Chondrocyte (in vitro differentiated cells): ENCODE results near the gene ERO1A. TPM values are rescaled to one million over a fixed set of nuclear protein-coding genes. Genes with fewer than 3 reads are reported as not detected.

Experiments
- DNase-seq: peaks from one replicate; pipeline ENCODE4 v3.0.0; 2021; ENCODE audit warnings: mixed read lengths, low spot score
- H3K27ac Mint-ChIP-seq: one replicate; pipeline ENCODE4 v1.8.0; 2021; ENCODE audit warnings: mild to moderate bottlenecking, moderate library complexity, mixed read lengths; ENCODE audit not compliant: unreplicated experiment
- H3K27me3 Mint-ChIP-seq: 2 replicates; pipeline ENCODE4 v1.8.0; 2021; ENCODE audit warnings: low read depth, mixed read lengths
- H3K36me3 Mint-ChIP-seq: 2 replicates; pipeline ENCODE4 v1.8.0; 2021; ENCODE audit warnings: low read depth, mixed read lengths
- H3K4me1 Mint-ChIP-seq: 2 replicates; pipeline ENCODE4 v1.8.0; 2021; ENCODE audit warnings: low read depth, mild to moderate bottlenecking, mixed read lengths
- H3K4me3 Mint-ChIP-seq: one replicate; pipeline ENCODE4 v1.8.0; 2021; ENCODE audit warnings: mild to moderate bottlenecking, moderate library complexity, mixed read lengths; ENCODE audit not compliant: unreplicated experiment
- H3K9me3 Mint-ChIP-seq: 2 replicates; pipeline ENCODE4 v1.8.0; 2021; ENCODE audit warnings: low read depth, mixed read lengths
- total RNA-seq: library from RNA; stranded (reverse); gene quantifications from 3 replicates; pipeline ENCODE4 v1.2.1, GENCODE V29; 2021
- TF ChIP-seq, protein P1 (sequence below): fragments of 200-600 bp; sonication (generic); IDR thresholded peaks from 2 replicates; pipeline ENCODE4 v1.5.0; 2021; ENCODE audit warnings: antibody characterized with exemption, mild to moderate bottlenecking, moderate library complexity

ERO1A gene
- total RNA-seq, 1 donor from 2014 or later = 58.7 TPM

DNA sequence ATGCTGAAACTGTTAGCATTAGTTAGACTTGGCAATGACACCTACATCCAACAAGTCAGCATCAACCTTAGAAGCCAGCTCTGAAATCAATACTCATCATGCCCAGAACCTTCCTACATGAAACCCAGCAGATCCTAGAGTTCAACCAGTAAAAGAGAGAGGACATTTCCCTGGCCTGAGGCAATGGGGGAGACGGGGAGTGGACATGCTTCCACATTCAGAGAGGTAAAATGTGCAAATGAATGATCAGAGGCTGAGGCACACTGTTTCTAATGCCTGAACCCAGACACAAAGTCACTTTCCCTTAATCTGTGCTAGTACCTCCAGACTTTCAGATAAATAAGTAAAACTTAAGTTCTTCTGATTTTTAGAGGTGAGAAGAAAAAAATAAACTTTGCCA, 34.5 kb downstream of the ERO1A start:
- Mint-ChIP-seq H3K9me3 (no peaks in the 10 kb centered on the region), H3K27ac (no peak overlapping the region), H3K4me3 (no peak overlapping the region), H3K36me3 (peaks cover 16% of the 10 kb centered on the region), H3K27me3 (no peaks in the 10 kb centered on the region), H3K4me1 (no peaks in the 10 kb centered on the region)
- TF ChIP-seq, protein P1, sequence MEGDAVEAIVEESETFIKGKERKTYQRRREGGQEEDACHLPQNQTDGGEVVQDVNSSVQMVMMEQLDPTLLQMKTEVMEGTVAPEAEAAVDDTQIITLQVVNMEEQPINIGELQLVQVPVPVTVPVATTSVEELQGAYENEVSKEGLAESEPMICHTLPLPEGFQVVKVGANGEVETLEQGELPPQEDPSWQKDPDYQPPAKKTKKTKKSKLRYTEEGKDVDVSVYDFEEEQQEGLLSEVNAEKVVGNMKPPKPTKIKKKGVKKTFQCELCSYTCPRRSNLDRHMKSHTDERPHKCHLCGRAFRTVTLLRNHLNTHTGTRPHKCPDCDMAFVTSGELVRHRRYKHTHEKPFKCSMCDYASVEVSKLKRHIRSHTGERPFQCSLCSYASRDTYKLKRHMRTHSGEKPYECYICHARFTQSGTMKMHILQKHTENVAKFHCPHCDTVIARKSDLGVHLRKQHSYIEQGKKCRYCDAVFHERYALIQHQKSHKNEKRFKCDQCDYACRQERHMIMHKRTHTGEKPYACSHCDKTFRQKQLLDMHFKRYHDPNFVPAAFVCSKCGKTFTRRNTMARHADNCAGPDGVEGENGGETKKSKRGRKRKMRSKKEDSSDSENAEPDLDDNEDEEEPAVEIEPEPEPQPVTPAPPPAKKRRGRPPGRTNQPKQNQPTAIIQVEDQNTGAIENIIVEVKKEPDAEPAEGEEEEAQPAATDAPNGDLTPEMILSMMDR = no peak
- no peak for DNase-seq

DNA sequence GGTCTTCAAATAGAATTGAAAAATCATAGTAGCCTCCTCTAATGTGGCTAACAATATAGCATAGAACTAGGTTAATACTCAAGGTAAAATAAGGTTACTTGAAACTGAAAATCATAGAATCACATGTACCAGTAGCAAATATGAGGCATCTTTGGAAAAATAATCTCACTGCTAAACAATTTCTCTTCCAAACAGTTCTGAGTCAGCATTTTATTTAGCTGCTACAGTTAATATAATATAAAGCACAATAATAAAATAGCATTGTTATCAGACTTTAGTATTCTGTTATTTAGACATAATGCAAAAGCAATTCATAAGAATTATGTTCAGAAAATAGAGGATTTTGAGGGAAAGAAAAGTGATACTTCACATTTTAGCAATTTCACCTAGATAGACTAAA, 35.0 kb downstream of the ERO1A start:
- DNase-seq = no peak
- TF ChIP-seq, protein P1 = no peak
- Mint-ChIP-seq H3K4me1 (no peaks in the 10 kb centered on the region), H3K4me3 (no peak overlapping the region), H3K27ac (no peak overlapping the region), H3K27me3 (no peaks in the 10 kb centered on the region), H3K36me3 (peaks cover 15% of the 10 kb centered on the region), H3K9me3 (no peaks in the 10 kb centered on the region)

DNA sequence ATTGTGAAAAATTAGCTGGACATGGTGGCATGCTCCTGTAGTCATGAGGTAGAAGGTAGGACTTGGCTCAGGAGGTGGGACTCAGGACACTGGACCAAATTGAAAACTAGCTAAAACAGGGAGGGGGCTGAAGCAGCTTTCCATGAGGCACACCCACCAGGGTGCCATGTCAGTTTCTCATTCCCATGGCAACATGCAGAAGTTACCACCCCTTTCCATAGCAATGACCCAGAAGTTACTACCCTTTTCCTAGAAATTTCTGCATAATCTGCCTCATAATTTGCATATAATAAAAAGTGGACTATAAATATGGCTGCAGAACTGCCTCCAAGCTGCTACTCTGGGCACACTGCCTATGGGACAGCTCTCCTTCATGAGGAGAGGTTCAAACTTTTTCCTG, 38.5 kb downstream of the ERO1A start:
- Mint-ChIP-seq H3K4me1 (no peaks in the 10 kb centered on the region), H3K36me3 (peaks cover 18% of the 10 kb centered on the region), H3K4me3 (no peak overlapping the region), H3K9me3 (no peaks in the 10 kb centered on the region), H3K27me3 (no peaks in the 10 kb centered on the region), H3K27ac (no peak overlapping the region)
- DNase-seq = no peak
- TF ChIP-seq, protein P1 = no peak

DNA sequence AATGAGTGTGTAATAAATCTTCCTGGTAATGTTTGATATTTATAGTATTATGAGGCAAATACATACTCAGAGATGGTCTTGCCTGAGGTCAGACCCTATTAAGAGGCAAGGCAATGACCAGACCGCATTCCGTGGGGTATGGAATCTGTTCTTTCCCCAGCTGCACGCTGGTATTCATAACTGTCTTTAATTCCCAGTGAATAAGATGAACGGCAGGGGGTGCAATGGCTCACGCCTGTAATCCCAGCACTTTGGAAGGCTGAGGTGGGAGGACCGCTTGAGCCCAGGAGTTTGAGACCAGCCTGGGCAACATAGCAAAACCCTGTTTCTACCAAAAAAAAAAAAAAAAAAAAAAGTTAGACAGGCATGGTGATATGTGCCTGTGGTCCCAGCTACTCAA, 44.6 kb downstream of the ERO1A start:
- Mint-ChIP-seq H3K4me3 (no peak overlapping the region), H3K4me1 (no peaks in the 10 kb centered on the region), H3K36me3 (peaks cover 23% of the 10 kb centered on the region), H3K9me3 (no peaks in the 10 kb centered on the region), H3K27ac (no peak overlapping the region), H3K27me3 (no peaks in the 10 kb centered on the region)
- DNase-seq = no peak
- TF ChIP-seq, protein P1 = peak; percentile 44

DNA sequence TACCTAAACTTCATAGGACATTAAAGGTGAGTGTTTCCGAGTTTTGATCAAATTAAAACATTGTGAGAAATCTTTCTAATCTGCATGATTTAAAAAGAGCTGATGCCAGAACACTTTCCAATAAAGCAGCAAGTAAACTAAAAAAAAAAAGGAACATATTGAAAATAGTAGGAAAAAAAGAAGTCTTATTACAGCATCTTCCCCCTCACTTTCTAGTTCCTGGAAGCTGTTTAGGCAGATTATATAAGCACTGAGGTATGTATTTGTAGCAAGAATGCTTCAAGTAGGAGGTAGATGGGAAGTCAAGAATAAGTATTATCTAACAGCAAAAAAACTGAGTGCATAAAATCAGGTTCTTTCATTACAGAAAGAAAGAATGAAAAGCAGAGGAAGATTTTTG, 45.8 kb downstream of the ERO1A start:
- no peaks in the 10 kb centered on the region for H3K27me3 Mint-ChIP-seq

More for the DNA sequence above, 45.8 kb downstream of the ERO1A start:
- TF ChIP-seq, protein P1 = no peak
- Mint-ChIP-seq H3K36me3 (peaks cover 20% of the 10 kb centered on the region), H3K4me3 (no peak overlapping the region), H3K4me1 (no peaks in the 10 kb centered on the region), H3K27ac (no peak overlapping the region), H3K9me3 (no peaks in the 10 kb centered on the region)
- no peak for DNase-seq
